ENCODE data around the gene POLN.
A peak's percentile ranks its signal among the peaks of the same experiment; 100 is the strongest.

POLN gene

DNA sequence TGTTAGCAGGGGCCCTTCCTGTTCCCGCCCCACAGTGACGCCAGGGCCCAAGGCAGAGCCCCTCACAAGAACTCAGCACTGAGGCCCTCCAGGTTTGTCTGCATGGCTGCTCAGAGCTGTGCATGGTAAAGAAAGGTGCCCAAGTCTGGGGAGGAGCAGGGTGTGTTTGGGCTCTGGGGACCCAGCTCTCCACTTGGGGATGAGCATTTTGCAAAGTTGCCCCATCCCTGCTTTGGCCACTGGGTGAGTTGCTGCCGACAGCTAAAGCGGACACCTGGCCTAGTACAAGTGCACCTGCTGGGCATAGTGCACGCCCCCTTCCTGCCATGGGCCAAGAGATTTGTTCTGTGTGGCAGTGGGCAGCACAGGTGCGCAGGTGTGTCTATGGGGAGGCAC is 22.0 kb upstream of the POLN start:
- no peak for DNase-seq (ENCODE audit: low read depth in 2 of 2)

DNA sequence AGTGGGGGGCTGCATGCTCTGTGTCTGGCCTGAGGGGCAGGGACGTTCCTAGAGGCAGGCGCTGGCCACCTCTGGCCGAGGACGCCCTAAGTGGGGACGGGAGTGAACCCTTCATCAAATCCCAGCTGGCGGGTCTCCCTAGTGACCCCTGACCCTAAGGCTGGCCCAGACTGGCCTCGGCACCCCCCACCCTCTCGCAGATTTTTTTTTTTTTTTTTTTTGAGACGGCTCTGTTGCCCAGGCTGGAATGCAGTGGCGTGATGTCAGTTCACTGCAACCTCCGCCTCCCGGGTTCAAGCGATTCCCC is 21.0 kb upstream of the POLN start:
- DNase-seq (ENCODE audit: low read depth in 2 of 2), result no peak

- DNase-seq (ENCODE audit: low read depth in 2 of 2), result peak; percentile 95 to 96
These were observed 20.4 kb upstream of the POLN start for GRCh38 chr4:2262145-2262943.

DNA sequence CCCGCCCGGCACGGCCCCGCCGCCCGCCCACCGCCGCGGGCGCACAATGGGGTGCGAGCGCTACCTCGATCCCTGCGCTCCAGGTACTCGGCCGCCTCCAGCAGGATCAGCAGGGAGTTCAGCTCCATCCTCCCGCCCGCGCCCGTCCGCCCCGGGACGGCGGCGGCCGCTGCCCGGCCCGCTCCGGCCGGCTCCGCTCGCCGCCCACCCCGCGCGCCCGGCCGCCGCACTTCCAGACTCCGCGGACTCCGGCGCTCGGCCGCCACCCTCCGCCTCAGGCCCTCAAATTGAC is 19.9 kb upstream of the POLN start, which contains the start of gene MXD4:
TSS of gene MXD4 (minus strand) at position 257 of the 292 bp plus-strand sequence. CDS start at position 128, 129 bp downstream.
- no peak for DNase-seq (ENCODE audit: low read depth in 2 of 2)

DNA sequence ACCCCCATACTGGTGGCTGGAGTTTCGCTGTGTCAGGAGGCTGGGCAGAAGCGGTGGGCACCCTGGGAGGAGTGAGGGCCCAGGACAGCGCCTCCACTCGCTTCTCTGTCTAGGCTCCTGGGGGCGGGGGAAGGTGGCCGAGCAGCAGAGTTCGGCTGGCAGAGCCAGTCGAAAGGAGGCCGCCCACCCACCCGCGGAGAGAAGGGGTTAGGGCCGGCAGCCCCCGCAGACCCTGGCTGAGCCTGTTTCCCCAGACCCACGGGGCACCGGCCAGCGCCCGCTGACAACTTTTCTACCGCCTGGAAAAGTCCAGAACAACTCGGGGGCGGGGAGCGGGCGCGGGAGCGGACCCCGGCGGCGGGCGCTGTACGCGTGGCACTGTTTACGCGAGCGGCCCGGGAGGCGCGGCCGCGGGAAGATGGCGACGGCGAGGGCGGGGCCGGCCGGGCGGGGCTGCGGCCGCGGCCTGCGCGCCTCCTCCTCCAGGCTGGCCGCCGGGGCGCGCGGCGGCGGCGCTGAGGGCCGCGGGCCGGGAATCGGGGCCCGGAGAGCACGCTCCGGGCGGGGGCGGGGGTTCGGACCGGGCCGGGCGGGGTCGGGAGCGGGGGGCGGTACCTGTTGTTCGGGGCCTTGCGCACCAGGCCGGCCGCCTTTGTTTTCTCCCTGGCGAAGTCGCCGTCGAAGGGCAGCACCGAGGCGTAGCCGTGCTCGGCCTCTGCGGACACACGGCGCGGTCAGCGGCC is 19.4 kb upstream of the POLN start:
- DNase-seq (ENCODE audit: low read depth in 2 of 2), result peak; percentile 20 to 31

DNA sequence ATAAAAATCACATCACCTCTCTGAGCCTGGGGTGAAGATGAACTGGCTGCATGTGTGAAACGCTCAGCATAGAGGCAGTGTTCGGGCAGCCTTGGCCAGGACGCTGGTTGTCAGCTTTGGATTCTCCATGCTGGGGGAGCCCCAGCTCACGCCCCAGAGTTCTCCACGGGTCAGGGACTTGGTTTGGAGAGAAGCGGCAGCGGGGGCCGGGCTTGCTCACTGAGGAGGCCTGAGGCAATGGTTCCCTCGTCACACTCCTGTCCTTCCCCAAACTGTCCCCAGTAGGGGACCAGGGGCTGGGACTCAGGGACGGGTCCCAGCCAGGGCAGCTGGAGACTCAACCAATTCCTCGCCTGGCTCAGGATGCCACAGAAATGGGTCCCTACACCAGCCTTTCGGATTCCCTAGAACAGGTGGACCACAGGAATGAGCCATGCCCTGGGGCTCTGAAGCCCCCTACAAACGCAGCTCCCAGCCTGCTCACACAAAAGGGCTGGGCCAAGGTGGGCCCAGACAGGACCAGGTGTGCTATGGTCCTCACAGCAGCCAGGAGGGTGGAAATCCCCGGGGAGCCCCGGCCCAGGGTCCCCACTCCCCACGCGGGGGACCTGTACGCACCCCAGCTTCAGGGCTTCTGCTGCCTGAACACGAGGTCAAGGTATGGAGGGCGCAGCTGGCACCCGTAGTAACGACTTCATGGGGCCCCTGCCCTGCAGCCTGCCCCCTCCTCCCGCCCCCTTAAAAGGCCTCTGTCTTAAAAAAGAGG is 18.6 kb upstream of the POLN start:
- no peak for DNase-seq (ENCODE audit: low read depth in 2 of 2)

DNA sequence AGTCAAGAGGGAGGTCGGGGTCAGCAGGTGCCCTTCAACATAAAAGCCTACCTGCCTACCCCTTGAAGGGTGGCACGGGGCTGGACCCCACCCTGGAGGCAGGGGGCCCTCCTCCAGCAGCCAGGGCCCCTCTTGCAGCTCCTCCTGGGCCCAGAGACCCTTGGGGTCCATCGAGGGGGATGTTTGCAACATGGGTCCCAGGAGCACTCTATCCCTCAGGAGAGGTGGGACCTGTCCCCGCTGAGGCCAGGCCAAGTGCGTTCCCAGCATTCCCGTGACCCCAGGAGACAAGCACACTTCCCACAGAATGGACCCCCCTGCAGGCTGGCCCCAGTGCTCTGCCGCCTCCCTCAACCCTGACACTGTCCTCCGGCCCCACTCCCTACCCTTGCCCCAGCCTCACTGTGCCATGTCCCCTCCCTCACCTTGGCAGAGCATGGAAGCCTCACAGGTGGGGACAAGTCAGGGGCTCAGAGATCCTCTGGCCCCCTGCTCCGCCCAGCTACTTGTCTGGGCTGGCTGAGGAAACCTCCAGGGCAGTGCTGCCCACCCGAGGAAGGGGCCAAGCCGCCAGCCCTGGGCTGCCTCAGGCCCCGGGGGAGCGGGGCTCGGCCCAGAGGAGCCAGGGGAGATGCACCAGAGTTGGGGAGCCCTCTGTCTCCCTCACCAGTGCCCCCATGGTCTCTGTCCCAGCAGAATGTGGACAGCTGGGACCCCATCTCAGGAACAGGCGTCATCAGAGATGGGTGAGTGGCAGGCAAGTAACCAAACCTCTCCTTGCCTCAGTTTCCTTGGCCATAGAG is 17.8 kb upstream of the POLN start:
- DNase-seq (ENCODE audit: low read depth in 2 of 2), result no peak

DNA sequence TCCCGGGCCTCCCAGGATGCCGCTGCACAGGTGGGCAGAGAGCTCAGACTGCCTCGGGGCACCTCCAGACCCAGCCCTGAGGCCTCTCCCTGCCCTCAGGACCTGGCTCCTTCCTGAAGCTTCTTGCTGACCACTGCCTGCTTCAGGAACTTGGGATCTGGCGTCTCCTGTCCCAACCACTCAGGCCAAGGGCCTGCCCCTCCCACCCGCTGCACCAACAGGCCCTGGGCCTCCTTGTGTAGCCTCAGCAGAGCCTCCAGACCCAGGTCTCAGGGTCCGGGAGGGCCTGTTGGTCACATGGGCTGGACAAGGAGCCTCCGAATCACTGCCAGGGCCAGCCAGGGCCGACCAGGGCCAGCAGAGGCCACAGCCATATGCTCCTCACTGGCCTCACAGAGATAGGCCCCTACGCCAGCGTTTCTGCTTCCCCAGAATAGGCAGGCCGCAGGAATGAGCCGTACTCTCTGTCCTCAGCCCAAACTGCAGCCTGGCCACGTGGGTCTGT is 17.2 kb upstream of the POLN start:
- no peak for DNase-seq (ENCODE audit: low read depth in 2 of 2)

DNA sequence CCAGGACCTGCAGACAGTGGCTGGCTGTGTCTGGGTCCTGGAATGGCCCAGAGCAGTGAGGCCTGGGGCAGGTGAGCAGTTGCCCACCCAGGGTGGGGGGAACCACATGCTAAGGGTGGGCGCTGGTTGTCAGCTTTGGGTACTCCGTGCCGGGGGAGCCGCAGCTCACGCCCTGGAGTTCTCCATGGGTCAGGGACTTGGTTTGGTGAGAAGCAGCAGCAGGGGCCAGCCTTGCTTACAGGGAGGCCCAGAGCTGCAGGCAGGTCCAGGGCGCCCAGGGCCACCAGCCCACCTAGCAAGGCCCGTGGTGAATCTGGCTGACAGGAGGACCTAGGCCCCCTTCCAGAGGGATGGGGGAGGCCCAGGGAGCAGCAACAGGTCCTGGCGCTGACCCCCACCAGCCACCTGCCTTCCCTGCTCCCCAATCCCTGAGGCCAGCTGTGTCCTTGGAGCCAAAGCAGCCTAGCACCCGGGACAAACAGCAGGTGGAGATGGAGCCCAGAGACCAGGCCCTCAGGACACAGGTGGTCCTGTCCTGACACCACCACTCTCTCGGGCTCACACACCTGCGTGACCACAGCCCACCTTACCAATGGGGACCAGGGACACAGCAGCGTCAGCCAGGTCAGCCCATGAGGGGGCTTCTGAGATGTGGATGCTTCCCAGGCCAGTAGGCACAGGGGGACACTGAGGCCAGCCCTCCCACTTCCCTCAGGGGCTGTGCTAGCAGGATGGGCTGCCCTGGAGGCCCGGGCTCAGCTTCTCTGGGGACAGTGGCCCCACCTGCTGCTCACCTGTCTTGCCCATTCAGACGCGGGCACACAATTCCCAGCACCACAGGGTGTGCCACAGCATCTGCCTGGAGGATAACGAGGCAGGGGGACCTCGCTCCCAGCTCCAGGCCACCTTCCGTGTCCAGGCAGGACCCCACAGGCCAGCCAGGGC is 16.4 kb upstream of the POLN start:
- no peak for DNase-seq (ENCODE audit: low read depth in 2 of 2)

DNA sequence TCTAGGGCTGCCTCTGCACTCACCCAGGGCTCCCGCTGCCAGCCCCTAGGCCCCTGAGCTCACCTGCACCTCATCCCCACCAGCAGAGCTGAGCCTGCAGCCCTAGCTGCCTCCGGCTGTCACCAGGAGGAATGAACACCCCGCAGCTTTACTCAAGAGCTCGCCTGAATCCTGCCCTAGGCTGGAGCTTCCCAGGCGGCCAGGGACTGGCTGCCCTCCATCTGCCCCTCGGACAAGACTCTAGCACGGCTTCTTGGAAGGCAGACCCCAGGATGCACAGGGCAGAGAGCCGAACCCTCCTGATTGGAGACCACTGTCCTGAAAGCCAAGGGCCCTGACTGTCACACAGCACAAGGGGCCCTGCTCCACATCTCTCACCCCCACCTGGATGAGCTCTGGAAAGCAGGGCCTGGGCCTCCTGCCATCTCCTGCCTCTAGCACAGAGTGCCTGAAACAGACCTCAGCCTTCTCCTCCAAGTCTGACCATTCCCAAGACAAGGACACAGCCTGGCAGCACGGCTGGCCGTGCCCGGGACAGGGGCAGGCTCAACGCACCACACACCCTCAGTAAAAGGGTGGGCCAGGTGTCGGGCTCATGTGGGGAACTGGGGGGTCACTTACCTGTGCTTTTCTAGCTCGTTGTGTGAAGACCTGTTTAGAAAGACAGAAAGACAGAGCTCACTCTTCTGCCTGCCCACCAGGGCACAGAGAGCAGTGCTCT is 15.6 kb upstream of the POLN start:
- no peak for DNase-seq (ENCODE audit: low read depth in 2 of 2)

- no peak for DNase-seq (ENCODE audit: low read depth in 2 of 2)
These were observed 14.9 kb upstream of the POLN start for GRCh38 chr4:2256781-2257191.

DNA sequence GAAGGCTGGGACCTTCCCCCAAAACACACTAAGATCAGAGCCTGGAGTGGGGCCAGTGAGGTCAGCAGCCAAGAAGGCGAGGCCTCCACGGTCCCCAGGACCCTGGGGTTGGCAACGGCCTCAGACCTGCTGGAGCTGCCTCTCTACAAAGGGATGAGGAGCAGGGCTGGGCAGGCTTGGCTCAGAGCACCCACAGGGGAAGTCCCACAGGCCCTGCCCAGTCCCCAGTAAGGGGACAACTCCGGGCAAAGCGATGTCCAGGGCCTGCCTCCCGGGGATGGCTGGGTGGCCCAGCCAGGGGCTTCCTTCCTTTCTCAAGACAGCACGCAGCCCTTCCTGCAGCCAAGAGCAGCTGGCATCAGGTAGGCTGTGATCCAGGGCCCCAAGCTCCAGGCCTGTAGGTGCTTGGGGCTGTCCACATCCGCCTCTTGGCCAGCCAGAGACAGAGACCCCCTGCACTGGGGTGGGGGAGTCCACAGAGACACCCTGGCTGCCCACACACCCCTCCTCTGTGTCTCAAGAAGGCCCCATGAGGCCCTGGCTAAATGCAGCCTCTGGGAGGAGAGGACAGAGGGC is 14.3 kb upstream of the POLN start:
- no peak for DNase-seq (ENCODE audit: low read depth in 2 of 2)

- no peak for DNase-seq (ENCODE audit: low read depth in 2 of 2)
These were observed 13.7 kb upstream of the POLN start for GRCh38 chr4:2255501-2256155.

GRCh38 chr4:2254665-2255500 is 13.0 kb upstream of the POLN start:
- DNase-seq (ENCODE audit: low read depth in 2 of 2), result no peak

GRCh38 chr4:2253160-2254084 is 11.5 kb upstream of the POLN start:
- no peak for DNase-seq (ENCODE audit: low read depth in 2 of 2)

- no peak for DNase-seq (ENCODE audit: low read depth in 2 of 2)
These were observed 10.7 kb upstream of the POLN start for GRCh38 chr4:2252530-2253091.
